ENCODE results near the gene CRYGA. TPM values are rescaled to one million over a fixed set of nuclear protein-coding genes. Genes with fewer than 3 reads are reported as not detected.

Gene CRYGA
- total RNA-seq, 2 experiments from 2014 or later, result not detected

DNA sequence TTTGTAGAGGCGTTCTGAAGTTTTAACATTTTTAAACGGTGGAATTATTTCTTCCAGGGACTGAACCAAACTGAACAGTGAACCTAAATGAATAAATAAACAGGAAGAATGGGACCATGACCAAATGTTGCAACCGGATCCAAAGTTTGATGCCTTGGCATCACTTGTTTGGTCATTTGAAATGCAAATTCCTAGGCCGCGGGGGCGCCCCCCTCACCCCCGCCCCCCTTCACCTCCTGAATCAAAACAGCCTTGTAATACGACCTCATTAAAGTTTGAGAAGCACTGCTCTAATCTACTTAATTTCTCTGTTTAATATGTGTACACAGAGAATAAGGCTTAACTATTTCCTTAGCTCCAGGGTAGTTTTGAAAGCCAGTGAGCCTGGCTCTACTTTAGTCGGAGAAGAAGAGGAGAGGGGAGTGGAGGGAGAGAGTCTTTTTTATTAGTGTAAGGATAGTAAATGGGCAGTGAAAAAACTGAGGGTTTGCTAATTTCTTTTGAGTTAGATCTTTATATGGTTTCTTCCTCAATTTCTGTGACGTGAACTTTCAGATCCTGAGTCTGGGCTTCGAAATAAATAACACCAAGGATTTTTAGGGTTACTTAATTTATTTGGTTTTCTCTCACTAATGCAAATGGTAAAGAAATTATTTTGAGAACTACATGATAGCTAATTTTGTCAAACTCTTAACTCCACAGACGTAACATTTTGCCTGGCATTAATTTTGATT lies 20.8 kb upstream of the CRYGA start:
- Mint-ChIP-seq H3K9me3 (ENCODE audit: insufficient read depth) (no peaks in the 10 kb centered on the region), H3K27me3 (ENCODE audit: low read depth) (peaks cover 8% of the 10 kb centered on the region), H3K4me3 (no peak overlapping the region), H3K27ac (no peak overlapping the region), H3K36me3 (ENCODE audit: low read depth) (no peaks in the 10 kb centered on the region), H3K4me1 (ENCODE audit: low read depth) (peaks cover 4% of the 10 kb centered on the region)
- ChIA-PET CTCF (interaction anchor here (2.5 kb wide), 1 partner anchor 9 kb away, joined by 12 read pairs; no protein-coding TSS in a partner anchor), POLR2A (no interaction called here)
- DNase-seq (no peak), ATAC-seq (no peak)

GRCh38 chr2:208183526-208183925 lies 20.1 kb upstream of the CRYGA start:
- Mint-ChIP-seq H3K9me3 (ENCODE audit: insufficient read depth) (no peaks in the 10 kb centered on the region), H3K4me1 (ENCODE audit: low read depth) (peaks cover 4% of the 10 kb centered on the region), H3K36me3 (ENCODE audit: low read depth) (no peaks in the 10 kb centered on the region), H3K4me3 (no peak overlapping the region), H3K27me3 (ENCODE audit: low read depth) (peaks cover 8% of the 10 kb centered on the region), H3K27ac (no peak overlapping the region)
- DNase-seq (no peak), ATAC-seq (no peak)
- ChIA-PET POLR2A (no interaction called here), CTCF (interaction anchor here (2.5 kb wide), 1 partner anchor 8 kb away, joined by 12 read pairs; no protein-coding TSS in a partner anchor)

- no peaks in the 10 kb centered on the region for H3K36me3 Mint-ChIP-seq (ENCODE audit: low read depth)
- H3K9me3 Mint-ChIP-seq (ENCODE audit: insufficient read depth), result no peaks in the 10 kb centered on the region
- no peak for DNase-seq
- H3K27ac Mint-ChIP-seq, result no peak overlapping the region
- peaks cover 8% of the 10 kb centered on the region for H3K27me3 Mint-ChIP-seq (ENCODE audit: low read depth)
- ChIA-PET POLR2A (no interaction called here), CTCF (interaction anchor here (2.5 kb wide), 1 partner anchor 8 kb away, joined by 12 read pairs; no protein-coding TSS in a partner anchor)
- no peak overlapping the region for H3K4me3 Mint-ChIP-seq
- ATAC-seq, result no peak
- H3K4me1 Mint-ChIP-seq (ENCODE audit: low read depth), result peaks cover 4% of the 10 kb centered on the region
Measured at GRCh38 chr2:208182835-208183234, 19.4 kb upstream of the CRYGA start.

GRCh38 chr2:208179028-208179609 lies 15.7 kb upstream of the CRYGA start:
- Mint-ChIP-seq H3K9me3 (ENCODE audit: insufficient read depth) (no peaks in the 10 kb centered on the region), H3K36me3 (ENCODE audit: low read depth) (no peaks in the 10 kb centered on the region)

GRCh38 chr2:208175840-208176153 lies 12.4 kb upstream of the CRYGA start:
- Mint-ChIP-seq H3K36me3 (ENCODE audit: low read depth) (no peaks in the 10 kb centered on the region), H3K4me1 (ENCODE audit: low read depth) (peaks cover 3% of the 10 kb centered on the region), H3K27me3 (ENCODE audit: low read depth) (peaks cover 10% of the 10 kb centered on the region), H3K27ac (no peak overlapping the region), H3K9me3 (ENCODE audit: insufficient read depth) (no peaks in the 10 kb centered on the region), H3K4me3 (no peak overlapping the region)
- no peak for ATAC-seq
- POLR2A ChIA-PET, result interaction anchor here (0.6 to 1.5 kb wide), 2 partner anchors 79 to 113 kb away, joined by 3 read pairs; no protein-coding TSS in a partner anchor
- no peak for DNase-seq
- CTCF ChIA-PET, result interaction anchor here (0.7 to 3.5 kb wide), 22 partner anchors 8 to 1376 kb away, joined by 3 to 44 read pairs (median 4); partner anchors contain the start of genes C2orf80 and IDH1

More at GRCh38 chr2:208179028-208179609, 15.7 kb upstream of the CRYGA start:
- Mint-ChIP-seq H3K27ac (no peak overlapping the region), H3K4me3 (no peak overlapping the region), H3K27me3 (ENCODE audit: low read depth) (peaks cover 10% of the 10 kb centered on the region), H3K4me1 (ENCODE audit: low read depth) (peaks cover 3% of the 10 kb centered on the region)
- no peak for ATAC-seq
- CTCF ChIA-PET, result no interaction called here
- POLR2A ChIA-PET, result no interaction called here
- no peak for DNase-seq

GRCh38 chr2:208175069-208175839 lies 11.9 kb upstream of the CRYGA start:
- DNase-seq, result peak; percentile 70
- POLR2A ChIA-PET, result interaction anchor here (0.6 to 1.5 kb wide), 2 partner anchors 79 to 114 kb away, joined by 3 read pairs; no protein-coding TSS in a partner anchor

GRCh38 chr2:208174144-208174543 lies 10.8 kb upstream of the CRYGA start:
- DNase-seq, result no peak
- ChIA-PET POLR2A (no interaction called here), CTCF (interaction anchor here (1.1 to 3.5 kb wide), 8 partner anchors 10 to 181 kb away, joined by 4 to 44 read pairs (median 6); partner anchors contain the start of gene IDH1)
- H3K36me3 Mint-ChIP-seq (ENCODE audit: low read depth), result no peaks in the 10 kb centered on the region
- H3K4me3 Mint-ChIP-seq, result no peak overlapping the region
- no peak overlapping the region for H3K27ac Mint-ChIP-seq
- H3K9me3 Mint-ChIP-seq (ENCODE audit: insufficient read depth), result no peaks in the 10 kb centered on the region
- H3K27me3 Mint-ChIP-seq (ENCODE audit: low read depth), result peaks cover 16% of the 10 kb centered on the region
- peaks cover 3% of the 10 kb centered on the region for H3K4me1 Mint-ChIP-seq (ENCODE audit: low read depth)
- ATAC-seq, result no peak

More at GRCh38 chr2:208175069-208175839, 11.9 kb upstream of the CRYGA start:
- Mint-ChIP-seq H3K27ac (no peak overlapping the region), H3K36me3 (ENCODE audit: low read depth) (no peaks in the 10 kb centered on the region), H3K27me3 (ENCODE audit: low read depth) (peaks cover 12% of the 10 kb centered on the region), H3K4me3 (no peak overlapping the region), H3K4me1 (ENCODE audit: low read depth) (peaks cover 3% of the 10 kb centered on the region), H3K9me3 (ENCODE audit: insufficient read depth) (no peaks in the 10 kb centered on the region)
- ATAC-seq, result peak; percentile 97
- CTCF ChIA-PET, result interaction anchor here (0.5 to 3.5 kb wide), 30 partner anchors 9 to 1552 kb away, joined by 3 to 44 read pairs (median 4); partner anchors contain the start of genes C2orf80 and IDH1

DNA sequence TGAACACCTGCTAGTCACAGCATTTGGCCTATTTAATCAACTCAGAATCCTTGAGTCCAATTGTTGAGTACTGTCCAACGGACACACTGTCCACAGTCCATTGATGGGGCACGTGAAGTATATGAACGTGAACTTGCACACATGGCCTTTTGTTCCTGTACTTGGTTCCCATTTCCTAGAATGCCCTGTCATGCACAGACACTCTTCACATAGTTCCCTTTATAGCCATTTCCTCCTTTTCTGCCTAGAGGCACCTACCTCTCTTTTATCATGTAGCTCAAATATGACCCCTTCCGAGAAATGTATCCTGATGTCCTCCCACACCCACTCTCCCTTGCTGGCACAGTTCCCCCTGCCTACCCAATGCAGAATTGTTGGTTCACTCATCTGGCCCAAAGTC lies 8.7 kb upstream of the CRYGA start:
- Mint-ChIP-seq H3K4me1 (ENCODE audit: low read depth) (peaks cover 3% of the 10 kb centered on the region), H3K36me3 (ENCODE audit: low read depth) (no peaks in the 10 kb centered on the region), H3K27ac (no peak overlapping the region), H3K4me3 (no peak overlapping the region), H3K9me3 (ENCODE audit: insufficient read depth) (no peaks in the 10 kb centered on the region), H3K27me3 (ENCODE audit: low read depth) (peaks cover 16% of the 10 kb centered on the region)
- ChIA-PET POLR2A (no interaction called here), CTCF (no interaction called here)
- no peak for DNase-seq
- ATAC-seq, result no peak

- H3K27me3 Mint-ChIP-seq (ENCODE audit: low read depth), result peaks cover 21% of the 10 kb centered on the region
- H3K4me3 Mint-ChIP-seq, result no peak overlapping the region
- DNase-seq (no peak), ATAC-seq (no peak)
- H3K9me3 Mint-ChIP-seq (ENCODE audit: insufficient read depth), result no peaks in the 10 kb centered on the region
- CTCF ChIA-PET, result interaction anchor here (1.4 kb wide), 1 partner anchor 10 kb away, joined by 5 read pairs; no protein-coding TSS in a partner anchor
- H3K4me1 Mint-ChIP-seq (ENCODE audit: low read depth), result no peaks in the 10 kb centered on the region
- no peak overlapping the region for H3K27ac Mint-ChIP-seq
- H3K36me3 Mint-ChIP-seq (ENCODE audit: low read depth), result no peaks in the 10 kb centered on the region
- POLR2A ChIA-PET, result no interaction called here
Measured at GRCh38 chr2:208164951-208165755, 1.8 kb upstream of the CRYGA start.

DNA sequence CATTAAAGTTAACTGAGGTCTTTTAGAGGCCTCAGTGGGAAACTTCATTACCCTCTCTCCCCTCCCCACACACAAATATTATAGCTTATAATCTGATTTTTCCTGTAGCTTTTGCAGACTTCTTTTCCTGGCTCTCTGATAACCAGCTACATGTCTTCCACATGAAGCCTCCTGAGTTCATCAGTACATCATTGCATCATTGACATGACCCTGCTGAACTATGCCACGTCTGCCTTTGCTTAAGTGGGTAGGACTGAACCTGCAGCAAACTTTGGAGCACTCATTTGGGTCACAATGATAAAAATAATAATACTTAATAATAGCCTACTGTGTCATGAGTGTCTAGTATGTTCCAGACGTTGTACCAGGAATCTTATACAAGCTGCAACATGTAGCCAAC lies 7.0 kb downstream of the CRYGA start:
- H3K9me3 Mint-ChIP-seq (ENCODE audit: insufficient read depth), result no peaks in the 10 kb centered on the region
- POLR2A ChIA-PET, result no interaction called here
- H3K4me1 Mint-ChIP-seq (ENCODE audit: low read depth), result no peaks in the 10 kb centered on the region
- CTCF ChIA-PET, result interaction anchor here (3.0 kb wide), 1 partner anchor 19 kb away, joined by 17 read pairs; no protein-coding TSS in a partner anchor
- peaks cover 14% of the 10 kb centered on the region for H3K27me3 Mint-ChIP-seq (ENCODE audit: low read depth)
- H3K4me3 Mint-ChIP-seq, result no peak overlapping the region
- H3K36me3 Mint-ChIP-seq (ENCODE audit: low read depth), result no peaks in the 10 kb centered on the region
- DNase-seq (no peak), ATAC-seq (no peak)
- no peak overlapping the region for H3K27ac Mint-ChIP-seq

GRCh38 chr2:208153156-208153555 lies 10.2 kb downstream of the CRYGA start:
- CTCF ChIA-PET, result interaction anchor here (1.7 kb wide), 1 partner anchor 22 kb away, joined by 4 read pairs; no protein-coding TSS in a partner anchor
- H3K36me3 Mint-ChIP-seq (ENCODE audit: low read depth), result no peaks in the 10 kb centered on the region
- ATAC-seq (no peak), DNase-seq (no peak)
- no peaks in the 10 kb centered on the region for H3K9me3 Mint-ChIP-seq (ENCODE audit: insufficient read depth)
- H3K27me3 Mint-ChIP-seq (ENCODE audit: low read depth), result peaks cover 17% of the 10 kb centered on the region
- H3K27ac Mint-ChIP-seq, result no peak overlapping the region
- H3K4me3 Mint-ChIP-seq, result no peak overlapping the region
- no peaks in the 10 kb centered on the region for H3K4me1 Mint-ChIP-seq (ENCODE audit: low read depth)
- POLR2A ChIA-PET, result no interaction called here
